Mesothelial cell of epicardium (in vitro differentiated cells): Measurements from ENCODE around the gene ARHGEF7. TPM values are rescaled to one million over a fixed set of nuclear protein-coding genes. Genes with fewer than 3 reads are reported as not detected.
A peak's percentile ranks its signal among the peaks of the same experiment; 100 is the strongest.

Experiments
- DNase-seq, 2 experiments: peaks; one replicate each; pipeline ENCODE4 v3.0.0; 2021; ENCODE audit warnings: low spot score in 2 of 2; ENCODE audit not compliant: unreplicated experiment in 2 of 2
- H3K27ac Mint-ChIP-seq: 2 replicates; pipeline ENCODE4 v1.8.0; 2021; ENCODE audit warnings: mixed read lengths
- H3K27me3 Mint-ChIP-seq: 2 replicates; pipeline ENCODE4 v1.8.0; 2021; ENCODE audit warnings: low read depth, mixed read lengths
- H3K36me3 Mint-ChIP-seq: 2 replicates; pipeline ENCODE4 v1.8.0; 2021; ENCODE audit warnings: mixed read lengths
- H3K4me1 Mint-ChIP-seq: 2 replicates; pipeline ENCODE4 v1.8.0; 2021; ENCODE audit warnings: mixed read lengths
- H3K4me3 Mint-ChIP-seq: 2 replicates; pipeline ENCODE4 v1.8.0; 2021; ENCODE audit warnings: mild to moderate bottlenecking, moderate library complexity, mixed read lengths
- H3K9me3 Mint-ChIP-seq: 2 replicates; pipeline ENCODE4 v1.8.0; 2021; ENCODE audit warnings: mixed read lengths
- CTCF ChIP-seq: fragments of 200-600 bp; sonication (generic); IDR thresholded peaks from one replicate; pipeline ENCODE4 v1.5.0; 2021; ENCODE audit warnings: antibody characterized with exemption; ENCODE audit not compliant: unreplicated experiment
- total RNA-seq: library from RNA; stranded (reverse); gene quantifications from 3 replicates; pipeline ENCODE4 v1.2.1, GENCODE V29; 2021

Gene ARHGEF7
- total RNA-seq, 1 donor from 2014 or later = 95.9 TPM

GRCh38 chr13:111174377-111175114 lies 59.4 kb downstream of the ARHGEF7 start:
- H3K9me3 Mint-ChIP-seq = no peaks in the 10 kb centered on the region

GRCh38 chr13:111175372-111175771 lies 60.3 kb downstream of the ARHGEF7 start:
- peaks cover 4% of the 10 kb centered on the region for H3K36me3 Mint-ChIP-seq
- peaks cover 15% of the 10 kb centered on the region for H3K4me1 Mint-ChIP-seq
- H3K9me3 Mint-ChIP-seq = no peaks in the 10 kb centered on the region
- no peak overlapping the region for H3K27ac Mint-ChIP-seq
- H3K27me3 Mint-ChIP-seq = no peaks in the 10 kb centered on the region
- no peak for DNase-seq
- no peak for TF ChIP-seq CTCF
- no peak overlapping the region for H3K4me3 Mint-ChIP-seq

More at GRCh38 chr13:111174377-111175114, 59.4 kb downstream of the ARHGEF7 start:
- TF ChIP-seq CTCF = no peak
- peaks cover 4% of the 10 kb centered on the region for H3K36me3 Mint-ChIP-seq
- no peak overlapping the region for H3K4me3 Mint-ChIP-seq
- no peaks in the 10 kb centered on the region for H3K27me3 Mint-ChIP-seq
- peaks cover 15% of the 10 kb centered on the region for H3K4me1 Mint-ChIP-seq
- H3K27ac Mint-ChIP-seq = no peak overlapping the region
- DNase-seq = no peak

GRCh38 chr13:111175935-111176334 lies 60.8 kb downstream of the ARHGEF7 start:
- H3K27ac Mint-ChIP-seq = no peak overlapping the region

GRCh38 chr13:111176421-111176820 lies 61.3 kb downstream of the ARHGEF7 start:
- H3K36me3 Mint-ChIP-seq = peaks cover 4% of the 10 kb centered on the region
- H3K9me3 Mint-ChIP-seq = no peaks in the 10 kb centered on the region
- no peak for TF ChIP-seq CTCF
- H3K4me3 Mint-ChIP-seq = no peak overlapping the region
- no peaks in the 10 kb centered on the region for H3K27me3 Mint-ChIP-seq
- DNase-seq = no peak
- no peak overlapping the region for H3K27ac Mint-ChIP-seq
- peaks cover 15% of the 10 kb centered on the region for H3K4me1 Mint-ChIP-seq

More at GRCh38 chr13:111175935-111176334, 60.8 kb downstream of the ARHGEF7 start:
- Mint-ChIP-seq H3K4me1 (peaks cover 15% of the 10 kb centered on the region), H3K4me3 (no peak overlapping the region), H3K36me3 (peaks cover 4% of the 10 kb centered on the region), H3K9me3 (no peaks in the 10 kb centered on the region), H3K27me3 (no peaks in the 10 kb centered on the region)
- DNase-seq = no peak
- TF ChIP-seq CTCF = no peak

GRCh38 chr13:111177081-111177711 lies 62.1 kb downstream of the ARHGEF7 start:
- Mint-ChIP-seq H3K4me3 (no peak overlapping the region), H3K27ac (peak overlapping the region; percentile 88), H3K36me3 (peaks cover 4% of the 10 kb centered on the region), H3K9me3 (no peaks in the 10 kb centered on the region), H3K27me3 (no peaks in the 10 kb centered on the region), H3K4me1 (peaks cover 15% of the 10 kb centered on the region)
- no peak for TF ChIP-seq CTCF
- DNase-seq = no peak
